Activated CD8-positive, alpha-beta T cell treated with anti-CD3 and anti-CD28 coated beads for 36 hours (primary cell): ENCODE data around the gene EGF. TPM values are rescaled to one million over a fixed set of nuclear protein-coding genes. Genes with fewer than 3 reads are reported as not detected.
A peak's percentile ranks its signal among the peaks of the same experiment; 100 is the strongest.

Experiments used
- ATAC-seq: fragments of 200-7000 bp; cut with Tn5 transposase; one replicate; pipeline ENCODE4 v1.10.0; 2021; ENCODE audit warnings: mild to moderate bottlenecking, moderate library complexity
- CTCF ChIA-PET: fragments of 350-600 bp; sonication (Branson Sonifier 250); formaldehyde crosslinking; loops from one replicate; lab custom pipeline; 2021; ENCODE audit warnings: antibody characterized with exemption; lab: Charles Lee
- POLR2A ChIA-PET: fragments of 350-600 bp; sonication (Branson Sonifier 250); formaldehyde crosslinking; loops from one replicate; lab custom pipeline; 2021; ENCODE audit warnings: antibody characterized with exemption; lab: Charles Lee
- DNase-seq: peaks from one replicate; pipeline ENCODE4 v3.0.0-alpha.2; 2020
- H3K27ac Mint-ChIP-seq: one replicate; pipeline ENCODE4 v1.8.0; 2021; ENCODE audit warnings: mild to moderate bottlenecking, mixed read lengths
- H3K27me3 Mint-ChIP-seq: one replicate; pipeline ENCODE4 v1.8.0; 2021; ENCODE audit warnings: mixed read lengths
- H3K36me3 Mint-ChIP-seq: one replicate; pipeline ENCODE4 v1.8.0; 2021; ENCODE audit warnings: low read depth, mixed read lengths
- H3K4me1 Mint-ChIP-seq: one replicate; pipeline ENCODE4 v1.8.0; 2021; ENCODE audit warnings: low read depth, mixed read lengths
- H3K4me3 Mint-ChIP-seq: one replicate; pipeline ENCODE4 v1.8.0; 2021; ENCODE audit warnings: mild to moderate bottlenecking, moderate library complexity, mixed read lengths
- H3K9me3 Mint-ChIP-seq: one replicate; pipeline ENCODE4 v1.8.0; 2021; ENCODE audit warnings: mixed read lengths
- intact Hi-C: fragments of 100-400 bp; cut with micrococcal nuclease; formaldehyde crosslinking; loops from one replicate; pipeline ENCODE4 v1.10.0; 2022
- total RNA-seq, 2 experiments: library from RNA; stranded (reverse); gene quantifications; one replicate each; pipeline ENCODE4 v1.2.3, GENCODE V29; 2021
- TF ChIP-seq, protein P1 (sequence below): fragments of 200-600 bp; IDR thresholded peaks from one replicate; pipeline ENCODE4 v1.8.0; 2022; ENCODE audit warnings: antibody characterized with exemption, mild to moderate bottlenecking

The EGF gene
- total RNA-seq, 2 experiments from 2014 or later = not detected

GRCh38 chr4:110002326-110002725 is 89.6 kb downstream of the EGF start:
- peaks cover 3% of the 10 kb centered on the region for H3K27me3 Mint-ChIP-seq
- TF ChIP-seq, protein P1, sequence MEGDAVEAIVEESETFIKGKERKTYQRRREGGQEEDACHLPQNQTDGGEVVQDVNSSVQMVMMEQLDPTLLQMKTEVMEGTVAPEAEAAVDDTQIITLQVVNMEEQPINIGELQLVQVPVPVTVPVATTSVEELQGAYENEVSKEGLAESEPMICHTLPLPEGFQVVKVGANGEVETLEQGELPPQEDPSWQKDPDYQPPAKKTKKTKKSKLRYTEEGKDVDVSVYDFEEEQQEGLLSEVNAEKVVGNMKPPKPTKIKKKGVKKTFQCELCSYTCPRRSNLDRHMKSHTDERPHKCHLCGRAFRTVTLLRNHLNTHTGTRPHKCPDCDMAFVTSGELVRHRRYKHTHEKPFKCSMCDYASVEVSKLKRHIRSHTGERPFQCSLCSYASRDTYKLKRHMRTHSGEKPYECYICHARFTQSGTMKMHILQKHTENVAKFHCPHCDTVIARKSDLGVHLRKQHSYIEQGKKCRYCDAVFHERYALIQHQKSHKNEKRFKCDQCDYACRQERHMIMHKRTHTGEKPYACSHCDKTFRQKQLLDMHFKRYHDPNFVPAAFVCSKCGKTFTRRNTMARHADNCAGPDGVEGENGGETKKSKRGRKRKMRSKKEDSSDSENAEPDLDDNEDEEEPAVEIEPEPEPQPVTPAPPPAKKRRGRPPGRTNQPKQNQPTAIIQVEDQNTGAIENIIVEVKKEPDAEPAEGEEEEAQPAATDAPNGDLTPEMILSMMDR = no peak
- H3K4me1 Mint-ChIP-seq = peaks cover 2% of the 10 kb centered on the region
- intact Hi-C loops = loop anchor here (10.0 kb wide), 1 partner anchor 312 kb away; no protein-coding TSS in a partner anchor
- no peak overlapping the region for H3K27ac Mint-ChIP-seq
- DNase-seq = no peak
- no peaks in the 10 kb centered on the region for H3K9me3 Mint-ChIP-seq
- no peak overlapping the region for H3K4me3 Mint-ChIP-seq
- POLR2A ChIA-PET = no interaction called here
- H3K36me3 Mint-ChIP-seq = no peaks in the 10 kb centered on the region
- no peak for ATAC-seq
- CTCF ChIA-PET = interaction anchor here (1.1 to 10.2 kb wide), 4 partner anchors 10 to 513 kb away, joined by 3 to 194 read pairs (median 5); no protein-coding TSS in a partner anchor

DNA sequence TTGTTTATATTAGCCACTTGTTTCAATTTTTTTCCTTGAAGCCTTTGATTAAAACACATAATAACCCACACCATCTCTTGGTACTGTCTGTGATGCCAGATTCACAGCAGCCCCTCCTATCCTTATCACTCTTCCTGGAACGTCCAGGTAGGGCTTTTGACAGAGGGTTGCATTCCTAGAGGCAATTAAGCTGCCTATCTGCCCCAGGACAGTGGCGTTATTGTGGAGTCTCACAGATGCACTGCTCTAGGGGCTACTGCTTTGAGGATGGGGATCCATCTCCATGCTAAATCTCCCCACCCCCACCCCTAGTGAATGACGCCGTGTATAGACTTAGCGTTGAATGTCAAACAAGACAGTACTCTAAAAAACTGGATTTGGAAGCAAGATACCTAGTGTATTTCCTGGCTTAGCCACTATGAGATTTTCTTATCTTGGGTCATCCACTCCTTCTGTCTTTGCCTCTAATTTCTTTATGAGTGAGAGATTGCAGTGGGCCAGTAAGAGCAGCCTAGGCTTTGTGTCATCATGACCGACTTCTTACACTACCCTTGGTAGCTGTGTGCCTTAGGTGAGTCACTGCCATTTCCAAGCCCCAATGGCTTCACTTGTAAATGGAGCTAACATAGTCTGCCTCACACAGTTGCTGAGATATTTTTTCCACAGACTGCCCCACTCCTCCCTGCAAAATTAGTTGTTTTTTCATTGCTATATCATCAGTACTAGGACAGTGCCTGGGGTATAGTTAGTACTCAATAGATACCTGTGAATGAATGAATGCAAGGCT is 90.9 kb downstream of the EGF start:
- CTCF ChIA-PET = interaction anchor here (3.1 to 7.6 kb wide), 2 partner anchors 505 to 514 kb away, joined by 24 to 117 read pairs; no protein-coding TSS in a partner anchor
- DNase-seq = no peak
- no peaks in the 10 kb centered on the region for H3K9me3 Mint-ChIP-seq
- intact Hi-C loops = loop anchor here (10.0 kb wide), 1 partner anchor 311 kb away; no protein-coding TSS in a partner anchor
- POLR2A ChIA-PET = no interaction called here
- H3K27me3 Mint-ChIP-seq = peaks cover 3% of the 10 kb centered on the region
- TF ChIP-seq, protein P1 = no peak
- no peak overlapping the region for H3K27ac Mint-ChIP-seq
- peak; percentile 64 for ATAC-seq
- H3K4me1 Mint-ChIP-seq = peaks cover 2% of the 10 kb centered on the region
- H3K36me3 Mint-ChIP-seq = no peaks in the 10 kb centered on the region
- no peak overlapping the region for H3K4me3 Mint-ChIP-seq

DNA sequence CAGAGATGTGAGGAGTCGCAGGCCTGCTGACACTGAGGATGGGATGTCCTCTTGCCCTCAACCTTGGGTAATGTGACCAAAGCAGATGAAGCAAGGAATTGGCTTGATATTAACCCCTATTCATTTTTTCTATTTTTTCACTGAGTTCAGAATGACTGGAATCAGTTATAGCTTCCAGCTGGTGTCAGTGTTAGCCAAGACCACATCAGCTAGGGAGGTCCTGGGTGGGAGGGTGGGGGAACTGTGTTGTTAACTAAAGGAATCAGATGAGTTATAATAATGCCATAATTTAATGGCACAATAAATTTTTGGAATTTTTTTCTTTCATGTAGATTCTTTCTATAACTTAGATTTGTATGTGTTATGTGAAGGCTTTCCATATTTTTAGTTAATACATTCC is 91.9 kb downstream of the EGF start:
- DNase-seq (no peak), ATAC-seq (no peak)
- no peak overlapping the region for H3K27ac Mint-ChIP-seq
- intact Hi-C loops = loop anchor here (10.0 kb wide), 1 partner anchor 310 kb away; no protein-coding TSS in a partner anchor
- POLR2A ChIA-PET = no interaction called here
- TF ChIP-seq, protein P1 = no peak
- no peaks in the 10 kb centered on the region for H3K36me3 Mint-ChIP-seq
- no peaks in the 10 kb centered on the region for H3K9me3 Mint-ChIP-seq
- H3K27me3 Mint-ChIP-seq = peaks cover 2% of the 10 kb centered on the region
- H3K4me1 Mint-ChIP-seq = peaks cover 2% of the 10 kb centered on the region
- no peak overlapping the region for H3K4me3 Mint-ChIP-seq
- CTCF ChIA-PET = interaction anchor here (0.7 to 7.6 kb wide), 4 partner anchors 9 to 513 kb away, joined by 3 to 117 read pairs (median 28); no protein-coding TSS in a partner anchor

GRCh38 chr4:110005461-110006056 is 92.9 kb downstream of the EGF start:
- no peaks in the 10 kb centered on the region for H3K9me3 Mint-ChIP-seq
- intact Hi-C loops = loop anchor here (10.0 kb wide), 1 partner anchor 309 kb away; no protein-coding TSS in a partner anchor
- ATAC-seq = peak; percentile 77
- no peak overlapping the region for H3K27ac Mint-ChIP-seq
- no peaks in the 10 kb centered on the region for H3K36me3 Mint-ChIP-seq
- no peak for DNase-seq
- peaks cover 2% of the 10 kb centered on the region for H3K27me3 Mint-ChIP-seq
- ChIA-PET POLR2A (no interaction called here), CTCF (interaction anchor here (0.6 to 7.6 kb wide), 32 partner anchors 8 to 1378 kb away, joined by 3 to 117 read pairs (median 3); no protein-coding TSS in a partner anchor)
- H3K4me3 Mint-ChIP-seq = no peak overlapping the region
- TF ChIP-seq, protein P1 = peak; percentile 90
- H3K4me1 Mint-ChIP-seq = peaks cover 2% of the 10 kb centered on the region
